Esophagus muscularis mucosa (tissue), 4 donors: ENCODE measurements around the gene DENND6B.

Experiments used
- EP300 ChIP-seq: sonication (generic); formaldehyde crosslinking; IDR thresholded peaks from one replicate; pipeline ENCODE4 v1.6.1; 2017; ENCODE audit warnings: antibody characterized with exemption
- POLR2AphosphoS5 ChIP-seq, 2 donors: sonication (generic); formaldehyde crosslinking; IDR thresholded peaks; one replicate each; pipeline ENCODE4 v1.6.1; 2017; ENCODE audit warnings: antibody characterized with exemption in 2 of 2
- TF ChIP-seq, protein P1 (sequence below), 3 experiments: fragments of 200-600 bp in 2 of 3; fragments of 450-650 bp in 1 of 3; sonication (generic) in 2 of 3; IDR thresholded peaks; one replicate each; pipeline ENCODE4 v1.5.1; 2017 to 2019; ENCODE audit warnings: antibody characterized with exemption in 3 of 3, mild to moderate bottlenecking in 2 of 3, moderate library complexity in 1 of 3

DNA sequence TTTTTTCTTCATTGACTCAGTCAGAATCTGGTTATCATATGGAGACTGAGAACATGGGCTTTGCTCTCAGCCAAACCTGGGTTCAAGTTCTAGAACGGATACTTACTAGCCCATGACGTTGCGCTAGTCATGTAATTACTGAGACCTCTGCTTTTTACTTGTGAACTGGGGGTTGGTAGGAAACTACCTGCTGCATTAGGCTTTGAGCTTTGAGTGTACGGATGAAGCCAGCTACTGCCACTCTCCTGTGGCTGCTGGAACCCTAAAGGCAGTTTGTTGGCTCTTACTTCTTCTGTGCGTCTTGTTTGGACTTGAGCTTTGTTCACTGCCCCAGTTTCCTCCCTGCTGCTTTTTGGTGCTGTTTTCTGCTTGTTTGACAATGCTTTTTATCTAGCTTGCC lies 34.4 kb upstream of the DENND6B start:
- TF ChIP-seq EP300 (no peak), POLR2AphosphoS5 (IDR thresholded peaks at IDR 0.05) (no peak)
- TF ChIP-seq, protein P1, sequence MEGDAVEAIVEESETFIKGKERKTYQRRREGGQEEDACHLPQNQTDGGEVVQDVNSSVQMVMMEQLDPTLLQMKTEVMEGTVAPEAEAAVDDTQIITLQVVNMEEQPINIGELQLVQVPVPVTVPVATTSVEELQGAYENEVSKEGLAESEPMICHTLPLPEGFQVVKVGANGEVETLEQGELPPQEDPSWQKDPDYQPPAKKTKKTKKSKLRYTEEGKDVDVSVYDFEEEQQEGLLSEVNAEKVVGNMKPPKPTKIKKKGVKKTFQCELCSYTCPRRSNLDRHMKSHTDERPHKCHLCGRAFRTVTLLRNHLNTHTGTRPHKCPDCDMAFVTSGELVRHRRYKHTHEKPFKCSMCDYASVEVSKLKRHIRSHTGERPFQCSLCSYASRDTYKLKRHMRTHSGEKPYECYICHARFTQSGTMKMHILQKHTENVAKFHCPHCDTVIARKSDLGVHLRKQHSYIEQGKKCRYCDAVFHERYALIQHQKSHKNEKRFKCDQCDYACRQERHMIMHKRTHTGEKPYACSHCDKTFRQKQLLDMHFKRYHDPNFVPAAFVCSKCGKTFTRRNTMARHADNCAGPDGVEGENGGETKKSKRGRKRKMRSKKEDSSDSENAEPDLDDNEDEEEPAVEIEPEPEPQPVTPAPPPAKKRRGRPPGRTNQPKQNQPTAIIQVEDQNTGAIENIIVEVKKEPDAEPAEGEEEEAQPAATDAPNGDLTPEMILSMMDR (IDR thresholded peaks at IDR 0.05): no peak
